Lung (tissue), 12 donors: Measurements from ENCODE around the gene KRT20. TPM values are rescaled to one million over a fixed set of nuclear protein-coding genes. Genes with fewer than 3 reads are reported as not detected.

Experiments used
- ATAC-seq: fragments of 200-7000 bp; cut with Tn5 transposase; one replicate; pipeline ENCODE4 v1.9.1; 2020; ENCODE audit warnings: moderate number of reproducible peaks; ENCODE audit not compliant: insufficient read depth, low FRiP score
- DNase-seq, 3 donors: peaks; one replicate each; pipeline ENCODE4 v3.0.0-alpha.2; 2013 to 2017
- H3K27ac ChIP-seq, 2 donors: one replicate each; pipeline ENCODE4 v1.5.1; 2013; ENCODE audit warnings: mild to moderate bottlenecking in 2 of 2, moderate library complexity in 2 of 2, control low read depth in 1 of 2, inconsistent platforms in 1 of 2, low read depth in 1 of 2, low read length in 1 of 2
- H3K27me3 ChIP-seq, 3 donors: one replicate each; pipeline ENCODE4 v1.5.1; 2013; ENCODE audit warnings: low read length in 2 of 3; ENCODE audit not compliant: control insufficient read depth in 3 of 3, insufficient read depth in 3 of 3
- H3K36me3 ChIP-seq, 4 donors: one replicate each; pipeline ENCODE4 v1.5.1; 2013; ENCODE audit warnings: low read length in 4 of 4, mild to moderate bottlenecking in 1 of 4, moderate library complexity in 1 of 4; ENCODE audit not compliant: control insufficient read depth in 4 of 4, insufficient read depth in 4 of 4
- H3K4me1 ChIP-seq, 5 donors: one replicate each; pipeline ENCODE4 v1.5.1; 2013; ENCODE audit warnings: low read length in 5 of 5, mild to moderate bottlenecking in 2 of 5, moderate library complexity in 1 of 5; ENCODE audit not compliant: control insufficient read depth in 5 of 5, insufficient read depth in 5 of 5
- H3K4me3 ChIP-seq: one replicate; pipeline ENCODE4 v1.5.1; 2013; ENCODE audit warnings: mild to moderate bottlenecking, control low read depth, moderate library complexity
- H3K9ac ChIP-seq, 2 donors: one replicate each; pipeline ENCODE4 v1.5.1; 2013; ENCODE audit warnings: low read length in 2 of 2, control low read depth in 1 of 2; ENCODE audit not compliant: insufficient read depth in 1 of 2
- H3K9me3 ChIP-seq, 4 donors: one replicate each; pipeline ENCODE4 v1.5.1; 2013; ENCODE audit warnings: low read length in 3 of 4, mild to moderate bottlenecking in 1 of 4, moderate library complexity in 1 of 4; ENCODE audit not compliant: control insufficient read depth in 4 of 4, insufficient read depth in 3 of 4
- CTCF ChIP-seq: IDR thresholded peaks from 2 replicates; pipeline ENCODE4 v1.5.1; 2012; ENCODE audit warnings: mild to moderate bottlenecking; ENCODE audit errors: control extremely low read depth, extremely low read depth
- WGBS, 2 donors: extraction: QIAGEN DNeasy Blood & Tissue Kit; methylation state at CpG; one replicate each; pipeline ENCODE4 v1.1.7; 2013; 5-methylcytosine and 5-hydroxymethylcytosine counted together
- polyA plus RNA-seq, 2 donors: library from polyadenylated mRNA; stranded (reverse); fragments of 200-250 nt; gene quantifications; one replicate each; pipeline ENCODE4 v1.2.1, GENCODE V29; 2013
- total RNA-seq, 2 donors: library from RNA; depleted of rRNA in 1 of 2; stranded (reverse); fragments of >200 nt in 1 of 2; gene quantifications; one replicate each; pipeline ENCODE4 v1.2.1, GENCODE V29; 2014 to 2021
- donor health status: control.
- donor health status: control.
- donor health status: Bipolar disorder and iron deficiency.
- donor health status: healthy.
- donor health status: DM: yes; HTN: yes; CAD: no.

KRT20 gene
- total and polyA plus RNA-seq, 4 donors = 0.24 to 0.31 TPM; not detected in 2

- TF ChIP-seq CTCF = no peak
- ATAC-seq = no peak
- WGBS, 2 donors = 77 to 84% methylated on average over 5 of the region's 5 CpGs
These were observed 15.8 kb upstream of the KRT20 start for GRCh38 chr17:40900809-40901356.

GRCh38 chr17:40896916-40897455, 11.9 kb upstream of the KRT20 start:
- ATAC-seq = no peak
- no peaks in the 10 kb centered on the region for H3K9me3 ChIP-seq
- no peak for TF ChIP-seq CTCF
- no peaks in the 10 kb centered on the region for H3K36me3 ChIP-seq
- peaks cover 0 to 8% (median 5%) of the 10 kb centered on the region in 3 donors for H3K27me3 ChIP-seq
- H3K27ac ChIP-seq = no peak overlapping the region
- H3K4me1 ChIP-seq = no peaks in the 10 kb centered on the region
- 92 to 94% methylated on average over 4 of the region's 4 CpGs for WGBS, 2 donors
- DNase-seq = no peak
- H3K4me3 ChIP-seq = no peak overlapping the region
- no peak overlapping the region for H3K9ac ChIP-seq

More at GRCh38 chr17:40900809-40901356, 15.8 kb upstream of the KRT20 start:
- Histone ChIP-seq H3K9me3 (no peaks in the 10 kb centered on the region), H3K27me3 (peaks cover 0 to 5% (median 2%) of the 10 kb centered on the region in 3 donors), H3K4me1 (peaks cover 0 to 6% (median 0%) of the 10 kb centered on the region in 5 donors), H3K27ac (no peak overlapping the region), H3K9ac (no peak overlapping the region), H3K36me3 (no peaks in the 10 kb centered on the region), H3K4me3 (no peak overlapping the region)
- no peak for DNase-seq

- Histone ChIP-seq H3K4me3 (no peak overlapping the region), H3K27ac (no peak overlapping the region), H3K4me1 (no peaks in the 10 kb centered on the region), H3K27me3 (peaks cover 0 to 8% (median 5%) of the 10 kb centered on the region in 3 donors), H3K9ac (no peak overlapping the region), H3K9me3 (no peaks in the 10 kb centered on the region), H3K36me3 (no peaks in the 10 kb centered on the region)
- WGBS, 2 donors = 65 to 67% methylated on average over 9 of the region's 9 CpGs
- no peak for ATAC-seq
- TF ChIP-seq CTCF = no peak
- DNase-seq = no peak
These were observed 10.2 kb upstream of the KRT20 start for GRCh38 chr17:40895106-40895730.
